ENCODE data around the gene LONP1.
"Not testable (repeated sequence)": the region's sequence is repeated elsewhere in the genome, so short reads cannot be mapped to it uniquely, and the experiment has no call there.

GRCh38 chr19:5744999-5745398 lies 25.1 kb upstream of the LONP1 start:
- not testable (repeated sequence) for TF ChIP-seq CTCF (IDR thresholded peaks at IDR 0.05; ENCODE audit: low read length); EZH2 (optimal IDR thresholded peaks at IDR 0.05; ENCODE audit: low read depth, low read length)
